RWPE2 (cell line): ENCODE results near the gene GALR2.

ENCODE experiments used
- ATAC-seq: fragments of 200-7000 bp; cut with Tn5 transposase; 3 replicates; pipeline ENCODE4 v1.9.1; 2021; ENCODE audit warnings: low read depth
- DNase-seq: peaks from one replicate; pipeline ENCODE4 v3.0.0-alpha.2; 2020; ENCODE audit warnings: low spot score
- H3K27ac ChIP-seq: fragments of 450-650 bp; 2 replicates; pipeline ENCODE4 v1.5.1; 2017; ENCODE audit warnings: mild to moderate bottlenecking; ENCODE audit not compliant: poor library complexity, severe bottlenecking
- H3K27me3 ChIP-seq: fragments of 250-450 bp; sonication (Bioruptor Pico); 2 replicates; pipeline ENCODE4 v1.5.1; 2021; ENCODE audit warnings: mild to moderate bottlenecking, moderate library complexity; ENCODE audit not compliant: insufficient read depth, poor library complexity, severe bottlenecking
- H3K36me3 ChIP-seq: fragments of 250-450 bp; sonication (Bioruptor Pico); 2 replicates; pipeline ENCODE4 v1.5.1; 2020; ENCODE audit warnings: low read depth, mild to moderate bottlenecking, moderate library complexity
- H3K4me1 ChIP-seq: fragments of 250-450 bp; sonication (Bioruptor Pico); 2 replicates; pipeline ENCODE4 v1.5.1; 2021; ENCODE audit warnings: mild to moderate bottlenecking, moderate library complexity; ENCODE audit not compliant: insufficient read depth, poor library complexity, severe bottlenecking
- H3K4me3 ChIP-seq: fragments of 250-450 bp; sonication (Bioruptor Pico); 2 replicates; pipeline ENCODE4 v1.5.1; 2021; ENCODE audit warnings: mild to moderate bottlenecking, moderate library complexity; ENCODE audit not compliant: severe bottlenecking
- H3K9me3 ChIP-seq: fragments of 250-450 bp; sonication (Bioruptor Pico); 2 replicates; pipeline ENCODE4 v1.5.1; 2021; ENCODE audit warnings: mild to moderate bottlenecking, moderate library complexity; ENCODE audit not compliant: severe bottlenecking
- CTCF ChIP-seq: fragments of 450-650 bp; IDR thresholded peaks from one replicate; pipeline ENCODE4 v1.5.1; 2017; ENCODE audit warnings: mild to moderate bottlenecking, moderate library complexity; ENCODE audit not compliant: poor library complexity, severe bottlenecking

Gene GALR2

GRCh38 chr17:76097716-76098295 is 23.2 kb downstream of the GALR2 start:
- no peak for ATAC-seq
- DNase-seq = no peak
- no peak overlapping the region for H3K27ac ChIP-seq
- H3K4me1 ChIP-seq = peaks cover 3% of the 10 kb centered on the region
- peaks cover 84% of the 10 kb centered on the region for H3K36me3 ChIP-seq
- no peak overlapping the region for H3K4me3 ChIP-seq
- TF ChIP-seq CTCF = no peak
- no peaks in the 10 kb centered on the region for H3K27me3 ChIP-seq
- H3K9me3 ChIP-seq = no peaks in the 10 kb centered on the region

- peak; percentile 11 for ATAC-seq
These were observed 28.3 kb downstream of the GALR2 start for GRCh38 chr17:76102944-76103273.

GRCh38 chr17:76103274-76104139 is 28.9 kb downstream of the GALR2 start, which contains the start of gene EXOC7:
TSS of gene EXOC7 (minus strand) at chr17:76103787. CDS start at chr17:76103692, 95 bp downstream.
- ATAC-seq = peak; percentile 83
- peak within 1 kb of the TSS; percentile 73 for H3K4me3 ChIP-seq
- H3K27me3 ChIP-seq = no peaks in the 10 kb centered on the region
- H3K4me1 ChIP-seq = peaks cover 6% of the 10 kb centered on the region
- peak within 1 kb of the TSS; percentile 24 for H3K27ac ChIP-seq
- peak; percentile 84 for DNase-seq
- H3K9me3 ChIP-seq = no peaks in the 10 kb centered on the region
- no peak for TF ChIP-seq CTCF
- peaks cover 38% of the 10 kb centered on the region for H3K36me3 ChIP-seq

More at GRCh38 chr17:76102944-76103273, 28.3 kb downstream of the GALR2 start:
- no peak for TF ChIP-seq CTCF
- H3K4me3 ChIP-seq = peak overlapping the region; percentile 73
- no peaks in the 10 kb centered on the region for H3K9me3 ChIP-seq
- no peaks in the 10 kb centered on the region for H3K27me3 ChIP-seq
- DNase-seq = no peak
- peak overlapping the region; percentile 24 for H3K27ac ChIP-seq
- H3K36me3 ChIP-seq = peaks cover 44% of the 10 kb centered on the region
- H3K4me1 ChIP-seq = peaks cover 6% of the 10 kb centered on the region

DNA sequence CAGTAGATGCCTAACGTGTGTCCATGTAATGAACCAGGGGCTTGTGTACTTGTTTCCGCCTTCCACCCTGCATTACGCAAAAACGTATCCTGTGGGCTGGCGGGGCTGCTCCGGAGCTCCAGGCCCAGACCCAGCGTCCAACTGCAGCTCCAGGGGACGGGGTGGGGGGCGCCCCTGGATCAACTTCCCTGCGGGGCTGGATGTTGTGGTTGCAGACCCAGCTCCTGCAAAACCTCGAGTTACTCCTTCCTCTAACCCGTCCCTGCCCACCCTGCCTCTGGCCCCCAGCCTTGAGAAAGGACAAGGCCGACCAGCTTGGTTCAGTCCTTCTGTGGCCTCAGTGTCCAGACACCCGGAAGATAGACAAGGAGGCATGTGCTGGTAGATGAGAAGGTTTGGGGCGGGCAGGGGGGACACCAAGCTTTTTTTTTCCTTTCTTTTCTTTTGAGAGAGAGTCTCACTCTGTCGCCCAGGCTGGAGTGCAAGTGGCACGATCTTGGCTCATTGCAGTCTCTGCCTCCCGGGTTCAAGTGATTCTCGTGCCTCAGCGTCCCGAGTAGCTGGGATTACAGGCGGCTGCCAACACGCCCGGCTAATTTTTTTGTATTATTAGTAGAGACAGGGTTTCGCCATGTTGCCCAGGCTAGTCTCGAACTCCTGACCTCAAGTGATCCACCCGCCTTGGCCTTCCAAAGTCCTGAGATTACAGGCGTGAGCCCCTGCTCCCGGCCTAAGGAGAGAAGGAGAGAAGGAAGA is 29.7 kb downstream of the GALR2 start:
- Histone ChIP-seq H3K4me1 (peaks cover 6% of the 10 kb centered on the region), H3K27ac (peak overlapping the region; percentile 24), H3K4me3 (peak overlapping the region; percentile 73), H3K27me3 (no peaks in the 10 kb centered on the region), H3K36me3 (peaks cover 30% of the 10 kb centered on the region), H3K9me3 (no peaks in the 10 kb centered on the region)
- ATAC-seq (no peak), DNase-seq (no peak)
- TF ChIP-seq CTCF = no peak
